ENCODE results near the gene PPP2R3C. TPM values are rescaled to one million over a fixed set of nuclear protein-coding genes. Genes with fewer than 3 reads are reported as not detected.
"Not testable (repeated sequence)": the region's sequence is repeated elsewhere in the genome, so short reads cannot be mapped to it uniquely, and the experiment has no call there.

Gene PPP2R3C
- total RNA-seq, 2 experiments from 2014 or later: 33.3 to 38.6 TPM

GRCh38 chr14:35085441-35085840 is 36.3 kb downstream of the PPP2R3C start:
- POLR2A ChIA-PET: no interaction called here
- no peaks in the 10 kb centered on the region for H3K27me3 Mint-ChIP-seq (ENCODE audit: low read depth)
- CTCF ChIA-PET: no interaction called here

DNA sequence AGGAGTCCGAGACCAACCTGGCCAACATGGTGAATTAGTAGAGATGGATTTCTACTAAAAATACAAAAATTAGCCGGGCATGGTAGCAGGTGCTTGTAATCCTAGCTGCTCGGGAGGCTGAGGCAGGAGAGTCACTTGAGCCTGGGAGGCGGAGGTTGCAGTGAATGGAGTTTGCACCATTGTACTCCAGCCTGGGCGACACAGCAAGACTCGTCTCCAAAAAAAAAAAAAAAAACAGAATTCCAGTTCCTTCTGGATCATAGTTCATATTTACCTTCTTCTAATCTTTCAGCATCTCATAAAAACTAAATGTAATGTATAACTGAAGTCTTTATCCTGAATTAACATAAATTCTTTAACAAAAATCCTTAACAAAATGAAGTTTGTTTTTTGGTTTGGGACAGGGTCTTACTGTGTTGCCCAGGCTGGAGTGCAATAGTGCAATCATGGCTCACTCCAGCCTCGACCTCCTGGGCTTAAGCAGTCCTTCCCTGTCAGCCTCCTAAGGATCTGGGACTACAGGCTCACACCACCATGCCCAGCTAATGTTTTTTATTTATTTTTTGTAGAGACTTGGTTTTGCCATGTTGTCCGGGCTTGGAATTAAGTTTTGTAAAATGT is 38.1 kb downstream of the PPP2R3C start:
- Mint-ChIP-seq H3K4me3 (no peak overlapping the region), H3K27ac (no peak overlapping the region), H3K27me3 (ENCODE audit: low read depth) (no peaks in the 10 kb centered on the region), H3K4me1 (ENCODE audit: low read depth) (no peaks in the 10 kb centered on the region), H3K9me3 (ENCODE audit: insufficient read depth) (no peaks in the 10 kb centered on the region), H3K36me3 (ENCODE audit: low read depth) (peaks cover 43% of the 10 kb centered on the region)
- CTCF ChIA-PET: no interaction called here
- ATAC-seq (no peak), DNase-seq (no peak)
- POLR2A ChIA-PET: no interaction called here

More at GRCh38 chr14:35085441-35085840, 36.3 kb downstream of the PPP2R3C start:
- Mint-ChIP-seq H3K4me3 (no peak overlapping the region), H3K36me3 (ENCODE audit: low read depth) (peaks cover 42% of the 10 kb centered on the region), H3K27ac (peak overlapping the region; percentile 27), H3K4me1 (ENCODE audit: low read depth) (no peaks in the 10 kb centered on the region), H3K9me3 (ENCODE audit: insufficient read depth) (no peaks in the 10 kb centered on the region)
- DNase-seq: no peak
- no peak for ATAC-seq

DNA sequence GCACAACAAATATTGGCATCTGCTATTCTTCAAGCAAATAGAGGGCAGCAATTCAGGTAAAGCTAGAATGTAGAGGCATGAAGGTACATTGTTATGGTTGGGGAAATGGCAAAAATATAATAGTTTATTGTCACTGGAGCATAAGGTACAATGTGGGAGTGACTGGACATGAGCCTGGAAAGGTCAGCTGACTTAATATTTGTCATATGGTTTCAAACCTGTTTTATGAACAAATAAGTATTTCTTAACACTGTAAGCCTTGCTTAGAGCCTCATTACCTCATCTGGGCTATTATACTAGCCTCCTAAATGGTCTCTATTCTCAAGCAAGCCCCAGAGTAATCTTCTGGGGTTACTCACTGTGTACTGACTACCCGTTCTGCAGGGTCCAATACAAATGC is 42.0 kb downstream of the PPP2R3C start:
- ATAC-seq: no peak
- H3K27me3 Mint-ChIP-seq (ENCODE audit: low read depth): no peaks in the 10 kb centered on the region
- H3K4me1 Mint-ChIP-seq (ENCODE audit: low read depth): no peaks in the 10 kb centered on the region

GRCh38 chr14:35078082-35078481 is 43.7 kb downstream of the PPP2R3C start:
- no peak overlapping the region for H3K27ac Mint-ChIP-seq
- CTCF ChIA-PET: interaction anchor here (1.3 to 2.1 kb wide), 4 partner anchors 12 to 94 kb away, joined by 3 to 4 read pairs (median 4); no protein-coding TSS in a partner anchor
- DNase-seq: no peak

More for the DNA sequence above, 42.0 kb downstream of the PPP2R3C start:
- no peaks in the 10 kb centered on the region for H3K9me3 Mint-ChIP-seq (ENCODE audit: insufficient read depth)
- ChIA-PET CTCF (no interaction called here), POLR2A (no interaction called here)
- H3K36me3 Mint-ChIP-seq (ENCODE audit: low read depth): peaks cover 24% of the 10 kb centered on the region
- H3K27ac Mint-ChIP-seq: no peak overlapping the region
- no peak overlapping the region for H3K4me3 Mint-ChIP-seq
- no peak for DNase-seq

DNA sequence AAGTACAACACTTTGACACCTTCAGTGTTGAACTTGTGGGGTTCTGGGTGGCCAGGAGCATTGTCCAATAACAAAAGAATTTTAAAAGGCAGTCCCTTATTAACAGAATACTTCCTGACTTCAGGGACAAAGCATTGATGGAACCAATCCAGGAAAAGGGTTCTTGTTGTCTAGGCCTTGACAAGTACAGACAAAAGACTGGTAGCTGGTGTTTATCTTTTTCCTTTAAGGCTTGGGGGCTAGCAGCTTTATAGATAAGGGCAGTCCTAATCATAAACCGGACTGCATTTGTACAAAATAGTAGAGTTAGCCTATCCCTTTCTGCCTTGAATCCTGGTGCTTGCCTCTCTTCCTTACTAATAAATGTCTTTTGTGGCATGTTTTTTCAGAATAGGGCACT is 48.3 kb downstream of the PPP2R3C start:
- no peaks in the 10 kb centered on the region for H3K9me3 Mint-ChIP-seq (ENCODE audit: insufficient read depth)
- ATAC-seq (no peak), DNase-seq (no peak)
- no peak overlapping the region for H3K4me3 Mint-ChIP-seq
- H3K27me3 Mint-ChIP-seq (ENCODE audit: low read depth): no peaks in the 10 kb centered on the region
- ChIA-PET POLR2A (no interaction called here), CTCF (interaction anchor here (1.3 kb wide), 1 partner anchor 9 kb away, joined by 3 read pairs; no protein-coding TSS in a partner anchor)
- no peaks in the 10 kb centered on the region for H3K4me1 Mint-ChIP-seq (ENCODE audit: low read depth)
- H3K36me3 Mint-ChIP-seq (ENCODE audit: low read depth): peaks cover 27% of the 10 kb centered on the region
- H3K27ac Mint-ChIP-seq: no peak overlapping the region

More at GRCh38 chr14:35078082-35078481, 43.7 kb downstream of the PPP2R3C start:
- Mint-ChIP-seq H3K9me3 (ENCODE audit: insufficient read depth) (no peaks in the 10 kb centered on the region), H3K27me3 (ENCODE audit: low read depth) (no peaks in the 10 kb centered on the region), H3K4me3 (no peak overlapping the region), H3K36me3 (ENCODE audit: low read depth) (peaks cover 15% of the 10 kb centered on the region), H3K4me1 (ENCODE audit: low read depth) (no peaks in the 10 kb centered on the region)
- ATAC-seq: no peak
- POLR2A ChIA-PET: interaction anchor here (0.6 kb wide), 1 partner anchor 392 kb away, joined by 3 read pairs; no protein-coding TSS in a partner anchor

GRCh38 chr14:35072226-35072625 is 49.6 kb downstream of the PPP2R3C start:
- DNase-seq: no peak
- H3K9me3 Mint-ChIP-seq (ENCODE audit: insufficient read depth): no peaks in the 10 kb centered on the region
- H3K27me3 Mint-ChIP-seq (ENCODE audit: low read depth): no peaks in the 10 kb centered on the region
- POLR2A ChIA-PET: no interaction called here
- no peak overlapping the region for H3K27ac Mint-ChIP-seq
- peaks cover 37% of the 10 kb centered on the region for H3K36me3 Mint-ChIP-seq (ENCODE audit: low read depth)
- CTCF ChIA-PET: no interaction called here
- H3K4me1 Mint-ChIP-seq (ENCODE audit: low read depth): no peaks in the 10 kb centered on the region
- no peak overlapping the region for H3K4me3 Mint-ChIP-seq
- ATAC-seq: no peak

DNA sequence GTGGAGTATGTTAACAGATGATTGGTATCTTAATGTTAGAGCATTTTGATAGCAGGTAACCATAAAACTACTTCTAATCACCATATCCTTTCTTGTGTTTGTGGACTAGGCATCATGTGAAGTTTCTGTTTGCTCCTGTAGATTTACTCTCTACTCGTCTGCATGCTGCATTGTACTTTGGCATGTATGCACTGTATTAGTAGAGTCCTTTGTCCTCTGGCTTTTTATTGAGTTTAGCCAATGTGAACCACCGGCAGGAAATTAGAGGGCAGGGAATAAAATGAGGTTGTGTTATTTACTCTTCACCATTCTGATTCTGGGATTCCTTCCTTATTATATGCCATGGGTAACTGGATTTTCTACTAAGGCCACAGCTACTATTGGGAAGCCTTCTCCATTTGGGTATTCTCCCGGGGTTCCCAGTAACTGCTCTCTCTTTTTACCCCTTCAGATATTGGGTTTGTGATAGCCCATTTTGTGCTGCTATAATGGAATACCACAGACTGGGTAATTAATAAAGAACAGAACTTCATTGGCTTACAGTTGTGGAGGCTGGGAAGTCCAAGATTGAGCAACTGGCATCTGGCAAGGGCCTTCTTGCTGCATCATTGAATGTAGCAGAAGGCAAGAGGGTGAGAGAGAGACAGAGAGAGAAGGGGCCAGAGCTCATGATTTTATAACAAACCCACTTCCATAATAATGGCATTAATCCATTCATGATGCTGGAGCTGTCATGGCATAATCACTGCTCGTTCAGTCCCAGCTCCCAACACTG is 53.4 kb downstream of the PPP2R3C start:
- no peak overlapping the region for H3K27ac Mint-ChIP-seq
- no peaks in the 10 kb centered on the region for H3K4me1 Mint-ChIP-seq (ENCODE audit: low read depth)
- ATAC-seq (no peak), DNase-seq (no peak)
- H3K9me3 Mint-ChIP-seq (ENCODE audit: insufficient read depth): no peaks in the 10 kb centered on the region
- H3K27me3 Mint-ChIP-seq (ENCODE audit: low read depth): no peaks in the 10 kb centered on the region
- CTCF ChIA-PET: no interaction called here
- peaks cover 34% of the 10 kb centered on the region for H3K36me3 Mint-ChIP-seq (ENCODE audit: low read depth)
- POLR2A ChIA-PET: interaction anchor here (0.6 kb wide), 1 partner anchor 501 kb away, joined by 3 read pairs; no protein-coding TSS in a partner anchor
- H3K4me3 Mint-ChIP-seq: no peak overlapping the region

DNA sequence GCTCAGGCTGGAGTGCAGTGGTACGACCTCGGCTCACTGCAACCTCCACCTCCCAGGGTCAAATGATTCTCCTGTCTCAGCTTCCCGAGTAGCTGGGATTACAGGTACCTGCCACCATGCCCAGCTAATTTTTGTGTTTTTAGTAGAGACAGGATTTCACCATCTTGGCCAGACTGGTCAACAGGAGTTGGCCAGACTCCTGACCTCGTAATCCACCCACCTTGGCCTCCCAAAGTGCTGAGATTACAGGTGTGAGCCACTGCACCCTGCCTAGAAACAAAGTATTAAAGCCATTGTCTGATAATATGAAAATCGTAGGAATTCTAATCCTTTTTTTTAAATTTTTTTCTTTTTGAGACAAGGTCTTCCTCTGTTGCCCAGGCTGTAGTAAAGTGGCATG is 56.1 kb downstream of the PPP2R3C start:
- ChIA-PET CTCF (interaction anchor here (1.3 to 2.1 kb wide), 3 partner anchors 12 to 84 kb away, joined by 3 to 4 read pairs (median 3); no protein-coding TSS in a partner anchor), POLR2A (interaction anchor here (0.6 kb wide), 1 partner anchor 64 kb away, joined by 3 read pairs; no protein-coding TSS in a partner anchor)
- peaks cover 28% of the 10 kb centered on the region for H3K36me3 Mint-ChIP-seq (ENCODE audit: low read depth)
- H3K4me1 Mint-ChIP-seq (ENCODE audit: low read depth); H3K4me3 Mint-ChIP-seq; H3K9me3 Mint-ChIP-seq (ENCODE audit: insufficient read depth); H3K27ac Mint-ChIP-seq; H3K27me3 Mint-ChIP-seq (ENCODE audit: low read depth); DNase-seq; ATAC-seq: not testable (repeated sequence)

- H3K27ac Mint-ChIP-seq: peak overlapping the region; percentile 60
- POLR2A ChIA-PET; CTCF ChIA-PET; H3K9me3 Mint-ChIP-seq (ENCODE audit: insufficient read depth); H3K27me3 Mint-ChIP-seq (ENCODE audit: low read depth); DNase-seq; H3K4me3 Mint-ChIP-seq; ATAC-seq; H3K4me1 Mint-ChIP-seq (ENCODE audit: low read depth): not testable (repeated sequence)
- peaks cover 29% of the 10 kb centered on the region for H3K36me3 Mint-ChIP-seq (ENCODE audit: low read depth)
These were observed 60.5 kb downstream of the PPP2R3C start for GRCh38 chr14:35061113-35061791.

DNA sequence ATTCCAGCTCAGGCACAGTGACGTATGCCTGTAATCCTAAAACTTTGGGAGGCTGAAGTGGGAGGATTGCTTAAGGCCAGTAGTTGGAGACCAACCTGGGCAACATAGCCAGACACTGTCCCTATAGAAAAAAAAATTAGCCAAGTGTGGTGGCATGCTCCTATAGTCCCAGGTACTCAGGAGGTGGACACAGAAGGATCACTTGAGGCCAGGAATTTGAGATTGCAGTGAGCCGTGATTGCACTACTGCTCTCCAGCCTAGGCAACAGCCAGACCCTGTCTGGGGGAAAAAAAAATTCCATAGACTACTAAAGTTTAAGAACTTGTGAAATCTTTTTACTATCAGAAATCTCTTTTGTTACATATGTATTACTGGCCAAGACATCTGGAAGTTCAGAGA is 69.2 kb downstream of the PPP2R3C start:
- ATAC-seq: no peak
- H3K4me1 Mint-ChIP-seq (ENCODE audit: low read depth): peaks cover 21% of the 10 kb centered on the region
- H3K9me3 Mint-ChIP-seq (ENCODE audit: insufficient read depth): no peaks in the 10 kb centered on the region
- peaks cover 35% of the 10 kb centered on the region for H3K36me3 Mint-ChIP-seq (ENCODE audit: low read depth)
- no peak for DNase-seq
- H3K27ac Mint-ChIP-seq: no peak overlapping the region
- ChIA-PET CTCF (interaction anchor here (1.4 kb wide), 1 partner anchor 379 kb away, joined by 3 read pairs; no protein-coding TSS in a partner anchor), POLR2A (no interaction called here)
- H3K27me3 Mint-ChIP-seq (ENCODE audit: low read depth): no peaks in the 10 kb centered on the region
- no peak overlapping the region for H3K4me3 Mint-ChIP-seq

DNA sequence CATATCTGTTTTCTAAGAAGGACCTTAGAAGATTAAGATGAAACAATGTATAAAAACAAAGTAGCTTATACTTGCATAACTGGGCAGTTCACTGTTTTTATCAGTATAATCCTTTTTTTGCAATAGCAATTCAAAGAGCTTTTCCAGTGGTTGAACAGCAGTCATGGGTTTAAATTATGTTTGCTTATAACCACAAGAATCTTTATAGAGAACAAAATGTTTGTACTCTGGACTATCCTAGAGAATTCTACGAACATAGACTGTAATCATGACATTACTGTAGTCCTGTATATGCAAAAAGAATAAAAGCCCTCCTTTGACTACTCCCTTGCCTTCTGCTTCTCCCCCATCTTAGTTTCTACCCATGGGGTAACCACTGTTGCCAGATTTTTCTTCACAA is 70.0 kb downstream of the PPP2R3C start:
- Mint-ChIP-seq H3K27ac (no peak overlapping the region), H3K9me3 (ENCODE audit: insufficient read depth) (no peaks in the 10 kb centered on the region), H3K4me3 (no peak overlapping the region), H3K4me1 (ENCODE audit: low read depth) (peaks cover 24% of the 10 kb centered on the region), H3K27me3 (ENCODE audit: low read depth) (no peaks in the 10 kb centered on the region), H3K36me3 (ENCODE audit: low read depth) (peaks cover 31% of the 10 kb centered on the region)
- POLR2A ChIA-PET: no interaction called here
- DNase-seq: no peak
- no peak for ATAC-seq
- CTCF ChIA-PET: interaction anchor here (1.4 kb wide), 1 partner anchor 378 kb away, joined by 3 read pairs; no protein-coding TSS in a partner anchor

DNA sequence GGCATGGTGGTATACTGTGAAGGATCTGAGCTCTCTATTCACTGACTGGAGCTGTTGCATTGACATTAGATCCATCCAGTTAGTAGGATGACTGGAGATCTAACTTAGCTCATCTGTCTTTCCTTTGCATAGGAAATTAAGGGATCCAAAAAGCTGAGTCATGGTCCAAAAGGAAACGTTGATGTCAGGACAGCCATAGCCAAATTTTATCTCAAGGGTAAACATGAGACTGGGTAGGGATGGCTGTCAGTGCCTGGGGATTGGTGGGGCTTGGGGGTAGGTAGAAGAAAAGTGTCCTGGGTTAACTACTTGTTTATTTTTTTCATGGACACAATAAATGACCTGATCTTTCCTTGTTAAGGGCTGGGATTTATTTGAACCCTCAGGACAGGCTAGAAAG is 71.1 kb downstream of the PPP2R3C start:
- no peak overlapping the region for H3K4me3 Mint-ChIP-seq
- H3K4me1 Mint-ChIP-seq (ENCODE audit: low read depth): peaks cover 27% of the 10 kb centered on the region
- POLR2A ChIA-PET: no interaction called here
- no peak for ATAC-seq
- no peaks in the 10 kb centered on the region for H3K9me3 Mint-ChIP-seq (ENCODE audit: insufficient read depth)
- peak overlapping the region; percentile 24 for H3K27ac Mint-ChIP-seq
- peaks cover 32% of the 10 kb centered on the region for H3K36me3 Mint-ChIP-seq (ENCODE audit: low read depth)
- DNase-seq: no peak
- H3K27me3 Mint-ChIP-seq (ENCODE audit: low read depth): no peaks in the 10 kb centered on the region
- CTCF ChIA-PET: no interaction called here
